Erythroblast (primary cell): Measurements from ENCODE around the gene AGMO.

ENCODE experiments used
- GATA1 ChIP-seq: IDR thresholded peaks from 2 replicates; pipeline ENCODE4 v1.6.1; 2011; ENCODE audit warnings: low read depth, mild to moderate bottlenecking, control low read depth, low read length, moderate library complexity
- POLR2A ChIP-seq: IDR thresholded peaks from 2 replicates; pipeline ENCODE4 v1.6.1; 2011; ENCODE audit warnings: mild to moderate bottlenecking, low read length

GRCh38 chr7:15505761-15506160 is 56.1 kb downstream of the AGMO start:
- no peak for TF ChIP-seq POLR2A
- TF ChIP-seq GATA1: no peak
